ENCODE data around the gene MAN2B1. TPM values are rescaled to one million over a fixed set of nuclear protein-coding genes. Genes with fewer than 3 reads are reported as not detected.
A peak's percentile ranks its signal among the peaks of the same experiment; 100 is the strongest.

Gene MAN2B1
- total and polyA plus RNA-seq, 2 of the 13 experiments (the other 11 are each of a cell fraction or from before 2014, with no cell fraction given): 23.6 to 23.8 TPM

DNA sequence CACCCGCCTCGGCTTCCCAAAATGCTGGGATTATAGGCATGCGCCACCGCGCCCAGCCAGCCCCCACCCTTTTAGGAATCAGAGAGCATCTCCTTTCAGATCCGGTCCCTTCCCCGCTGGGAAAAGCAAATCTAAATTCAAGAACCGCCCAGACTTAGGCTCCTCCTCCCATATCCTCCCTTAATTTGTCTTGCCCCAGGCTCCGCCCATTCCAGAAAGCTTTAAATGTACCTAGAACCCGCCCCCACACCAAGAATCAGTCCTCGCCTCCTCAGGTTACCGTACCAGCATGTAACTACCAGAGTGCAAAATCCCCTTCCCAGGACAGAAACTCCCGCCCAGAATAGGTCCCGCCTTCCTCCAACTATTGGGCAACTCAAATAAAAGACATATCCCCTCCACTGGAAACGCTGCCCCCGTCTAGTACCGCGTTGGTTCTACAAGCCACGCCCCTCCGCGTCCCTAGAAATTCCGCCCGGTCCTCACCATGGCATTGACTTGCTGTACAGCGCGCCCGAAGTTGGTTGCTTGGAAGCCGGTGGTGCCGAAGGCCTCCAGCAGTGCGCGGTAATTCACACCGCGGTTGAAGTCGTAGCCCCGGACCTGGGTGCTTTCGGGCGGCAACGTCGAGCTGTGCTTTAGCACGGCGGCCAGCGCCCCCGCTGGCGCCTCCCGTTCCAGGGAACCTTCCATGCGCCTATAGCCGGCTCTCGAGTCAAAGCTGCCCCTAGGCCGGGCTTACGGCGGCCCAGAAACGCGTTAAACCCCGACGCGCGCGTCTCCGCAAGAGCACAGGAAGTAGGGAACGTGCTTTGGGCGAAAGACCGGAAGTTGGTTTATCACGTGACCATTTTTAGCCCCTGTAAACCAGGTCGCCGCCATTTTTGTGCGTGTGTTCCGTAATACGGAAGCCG lies 14.8 kb upstream of the MAN2B1 start, which contains the start of gene DHPS (continued):
- TF ChIP-seq, protein P1, sequence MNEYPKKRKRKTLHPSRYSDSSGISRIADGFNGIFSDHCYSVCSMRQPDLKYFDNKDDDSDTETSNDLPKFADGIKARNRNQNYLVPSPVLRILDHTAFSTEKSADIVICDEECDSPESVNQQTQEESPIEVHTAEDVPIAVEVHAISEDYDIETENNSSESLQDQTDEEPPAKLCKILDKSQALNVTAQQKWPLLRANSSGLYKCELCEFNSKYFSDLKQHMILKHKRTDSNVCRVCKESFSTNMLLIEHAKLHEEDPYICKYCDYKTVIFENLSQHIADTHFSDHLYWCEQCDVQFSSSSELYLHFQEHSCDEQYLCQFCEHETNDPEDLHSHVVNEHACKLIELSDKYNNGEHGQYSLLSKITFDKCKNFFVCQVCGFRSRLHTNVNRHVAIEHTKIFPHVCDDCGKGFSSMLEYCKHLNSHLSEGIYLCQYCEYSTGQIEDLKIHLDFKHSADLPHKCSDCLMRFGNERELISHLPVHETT (CRISPR knock-in tag; conservative IDR thresholded peaks at IDR 0.05): peak; percentile 15; the same call in 1 of the 2 replicates
- TF ChIP-seq, protein P2, sequence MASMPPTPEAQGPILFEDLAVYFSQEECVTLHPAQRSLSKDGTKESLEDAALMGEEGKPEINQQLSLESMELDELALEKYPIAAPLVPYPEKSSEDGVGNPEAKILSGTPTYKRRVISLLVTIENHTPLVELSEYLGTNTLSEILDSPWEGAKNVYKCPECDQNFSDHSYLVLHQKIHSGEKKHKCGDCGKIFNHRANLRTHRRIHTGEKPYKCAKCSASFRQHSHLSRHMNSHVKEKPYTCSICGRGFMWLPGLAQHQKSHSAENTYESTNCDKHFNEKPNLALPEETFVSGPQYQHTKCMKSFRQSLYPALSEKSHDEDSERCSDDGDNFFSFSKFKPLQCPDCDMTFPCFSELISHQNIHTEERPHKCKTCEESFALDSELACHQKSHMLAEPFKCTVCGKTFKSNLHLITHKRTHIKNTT (CRISPR knock-in tag; IDR thresholded peaks at IDR 0.05): no peak
- TF ChIP-seq, protein P3, sequence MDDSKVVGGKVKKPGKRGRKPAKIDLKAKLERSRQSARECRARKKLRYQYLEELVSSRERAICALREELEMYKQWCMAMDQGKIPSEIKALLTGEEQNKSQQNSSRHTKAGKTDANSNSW (CRISPR knock-in tag; IDR thresholded peaks at IDR 0.05; ENCODE audit: borderline replicate concordance): peak; percentile 90; the same call in 1 of the 2 replicates
- TF ChIP-seq ZNF556 (CRISPR knock-in tag; IDR thresholded peaks at IDR 0.05; ENCODE audit: borderline replicate concordance) (peak; percentile 85), BRD4 (CRISPR knock-in tag; IDR thresholded peaks at IDR 0.05) (no peak)
- TF ChIP-seq, protein P4, sequence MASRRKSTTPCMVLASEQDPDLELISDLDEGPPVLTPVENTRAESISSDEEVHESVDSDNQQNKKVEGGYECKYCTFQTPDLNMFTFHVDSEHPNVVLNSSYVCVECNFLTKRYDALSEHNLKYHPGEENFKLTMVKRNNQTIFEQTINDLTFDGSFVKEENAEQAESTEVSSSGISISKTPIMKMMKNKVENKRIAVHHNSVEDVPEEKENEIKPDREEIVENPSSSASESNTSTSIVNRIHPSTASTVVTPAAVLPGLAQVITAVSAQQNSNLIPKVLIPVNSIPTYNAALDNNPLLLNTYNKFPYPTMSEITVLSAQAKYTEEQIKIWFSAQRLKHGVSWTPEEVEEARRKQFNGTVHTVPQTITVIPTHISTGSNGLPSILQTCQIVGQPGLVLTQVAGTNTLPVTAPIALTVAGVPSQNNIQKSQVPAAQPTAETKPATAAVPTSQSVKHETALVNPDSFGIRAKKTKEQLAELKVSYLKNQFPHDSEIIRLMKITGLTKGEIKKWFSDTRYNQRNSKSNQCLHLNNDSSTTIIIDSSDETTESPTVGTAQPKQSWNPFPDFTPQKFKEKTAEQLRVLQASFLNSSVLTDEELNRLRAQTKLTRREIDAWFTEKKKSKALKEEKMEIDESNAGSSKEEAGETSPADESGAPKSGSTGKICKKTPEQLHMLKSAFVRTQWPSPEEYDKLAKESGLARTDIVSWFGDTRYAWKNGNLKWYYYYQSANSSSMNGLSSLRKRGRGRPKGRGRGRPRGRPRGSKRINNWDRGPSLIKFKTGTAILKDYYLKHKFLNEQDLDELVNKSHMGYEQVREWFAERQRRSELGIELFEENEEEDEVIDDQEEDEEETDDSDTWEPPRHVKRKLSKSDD (CRISPR knock-in tag; IDR thresholded peaks at IDR 0.05; ENCODE audit: low read depth): 0 out of 2 replicates have a peak, but pooled peaks have one; percentile 52
- TF ChIP-seq, protein P5, sequence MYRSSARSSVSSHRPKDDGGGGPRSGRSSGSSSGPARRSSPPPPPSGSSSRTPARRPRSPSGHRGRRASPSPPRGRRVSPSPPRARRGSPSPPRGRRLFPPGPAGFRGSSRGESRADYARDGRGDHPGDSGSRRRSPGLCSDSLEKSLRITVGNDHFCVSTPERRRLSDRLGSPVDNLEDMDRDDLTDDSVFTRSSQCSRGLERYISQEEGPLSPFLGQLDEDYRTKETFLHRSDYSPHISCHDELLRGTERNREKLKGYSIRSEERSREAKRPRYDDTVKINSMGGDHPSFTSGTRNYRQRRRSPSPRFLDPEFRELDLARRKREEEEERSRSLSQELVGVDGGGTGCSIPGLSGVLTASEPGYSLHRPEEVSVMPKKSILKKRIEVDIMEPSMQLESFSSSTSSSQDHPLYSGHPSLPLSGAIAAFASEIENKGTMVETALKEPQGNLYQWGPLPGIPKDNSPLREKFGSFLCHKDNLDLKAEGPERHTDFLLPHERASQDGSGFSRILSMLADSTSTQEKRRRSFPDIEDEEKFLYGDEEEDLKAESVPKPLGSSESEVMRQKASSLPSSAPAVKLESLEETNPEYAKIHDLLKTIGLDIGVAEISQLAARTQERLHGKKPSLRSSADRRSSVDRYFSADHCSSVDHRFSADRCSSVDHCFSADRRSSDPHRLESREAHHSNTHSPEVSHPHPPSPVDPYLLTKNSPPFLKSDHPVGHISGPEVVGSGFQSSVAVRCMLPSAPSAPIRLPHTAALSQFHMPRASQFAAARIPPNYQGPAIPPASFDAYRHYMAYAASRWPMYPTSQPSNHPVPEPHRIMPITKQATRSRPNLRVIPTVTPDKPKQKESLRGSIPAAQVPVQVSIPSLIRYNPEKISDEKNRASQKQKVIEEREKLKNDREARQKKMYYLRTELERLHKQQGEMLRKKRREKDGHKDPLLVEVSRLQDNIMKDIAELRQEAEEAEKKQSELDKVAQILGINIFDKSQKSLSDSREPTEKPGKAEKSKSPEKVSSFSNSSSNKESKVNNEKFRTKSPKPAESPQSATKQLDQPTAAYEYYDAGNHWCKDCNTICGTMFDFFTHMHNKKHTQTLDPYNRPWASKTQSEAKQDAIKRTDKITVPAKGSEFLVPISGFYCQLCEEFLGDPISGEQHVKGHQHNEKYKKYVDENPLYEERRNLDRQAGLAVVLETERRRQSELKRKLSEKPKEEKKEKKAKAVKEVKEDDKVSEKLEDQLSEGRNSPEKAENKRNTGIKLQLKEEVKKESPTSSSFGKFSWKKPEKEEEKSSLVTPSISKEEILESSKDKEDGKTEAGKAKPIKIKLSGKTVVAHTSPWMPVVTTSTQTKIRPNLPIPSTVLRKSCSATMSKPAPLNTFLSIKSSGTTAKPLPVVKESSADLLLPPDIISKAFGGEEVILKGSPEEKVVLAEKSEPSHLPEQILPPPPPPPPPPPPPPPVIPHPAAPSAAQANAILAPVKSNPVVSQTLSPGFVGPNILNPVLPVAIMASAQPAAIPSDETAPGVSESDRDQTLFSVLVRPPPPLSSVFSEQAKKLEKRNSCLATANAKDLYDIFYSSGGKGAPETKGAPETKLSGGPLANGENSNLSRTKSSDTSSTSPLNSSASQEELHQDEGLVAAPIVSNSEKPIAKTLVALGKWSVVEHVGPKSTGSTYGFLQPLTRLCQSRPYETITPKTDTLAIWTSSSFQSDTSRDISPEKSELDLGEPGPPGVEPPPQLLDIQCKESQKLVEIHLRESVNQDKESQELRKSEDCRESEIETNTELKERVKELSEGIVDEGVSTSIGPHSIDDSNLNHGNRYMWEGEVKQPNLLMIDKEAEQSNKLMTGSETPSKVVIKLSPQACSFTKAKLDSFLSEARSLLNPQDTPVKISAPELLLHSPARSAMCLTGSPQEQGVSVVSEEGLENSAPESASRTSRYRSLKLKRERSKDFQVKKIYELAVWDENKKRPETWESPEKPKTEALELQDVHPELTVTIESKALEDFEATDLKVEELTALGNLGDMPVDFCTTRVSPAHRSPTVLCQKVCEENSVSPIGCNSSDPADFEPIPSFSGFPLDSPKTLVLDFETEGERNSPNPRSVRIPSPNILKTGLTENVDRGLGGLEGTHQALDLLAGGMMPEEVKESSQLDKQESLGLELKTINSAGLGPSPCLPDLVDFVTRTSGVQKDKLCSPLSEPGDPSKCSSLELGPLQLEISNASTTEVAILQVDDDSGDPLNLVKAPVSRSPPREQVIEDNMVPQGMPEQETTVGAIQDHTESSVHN (CRISPR knock-in tag; IDR thresholded peaks at IDR 0.05): no peak
- TF ChIP-seq, protein P6, sequence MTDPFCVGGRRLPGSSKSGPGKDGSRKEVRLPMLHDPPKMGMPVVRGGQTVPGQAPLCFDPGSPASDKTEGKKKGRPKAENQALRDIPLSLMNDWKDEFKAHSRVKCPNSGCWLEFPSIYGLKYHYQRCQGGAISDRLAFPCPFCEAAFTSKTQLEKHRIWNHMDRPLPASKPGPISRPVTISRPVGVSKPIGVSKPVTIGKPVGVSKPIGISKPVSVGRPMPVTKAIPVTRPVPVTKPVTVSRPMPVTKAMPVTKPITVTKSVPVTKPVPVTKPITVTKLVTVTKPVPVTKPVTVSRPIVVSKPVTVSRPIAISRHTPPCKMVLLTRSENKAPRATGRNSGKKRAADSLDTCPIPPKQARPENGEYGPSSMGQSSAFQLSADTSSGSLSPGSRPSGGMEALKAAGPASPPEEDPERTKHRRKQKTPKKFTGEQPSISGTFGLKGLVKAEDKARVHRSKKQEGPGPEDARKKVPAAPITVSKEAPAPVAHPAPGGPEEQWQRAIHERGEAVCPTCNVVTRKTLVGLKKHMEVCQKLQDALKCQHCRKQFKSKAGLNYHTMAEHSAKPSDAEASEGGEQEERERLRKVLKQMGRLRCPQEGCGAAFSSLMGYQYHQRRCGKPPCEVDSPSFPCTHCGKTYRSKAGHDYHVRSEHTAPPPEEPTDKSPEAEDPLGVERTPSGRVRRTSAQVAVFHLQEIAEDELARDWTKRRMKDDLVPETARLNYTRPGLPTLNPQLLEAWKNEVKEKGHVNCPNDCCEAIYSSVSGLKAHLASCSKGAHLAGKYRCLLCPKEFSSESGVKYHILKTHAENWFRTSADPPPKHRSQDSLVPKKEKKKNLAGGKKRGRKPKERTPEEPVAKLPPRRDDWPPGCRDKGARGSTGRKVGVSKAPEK (CRISPR knock-in tag; IDR thresholded peaks at IDR 0.05; ENCODE audit: borderline replicate concordance): no peak

Data from HepG2 (cell line).